ENCODE data around the gene TCEAL1. TPM values are rescaled to one million over a fixed set of nuclear protein-coding genes. Genes with fewer than 3 reads are reported as not detected.

Gene TCEAL1
- total and polyA plus RNA-seq, 2 of the 13 experiments (the other 11 are each of a cell fraction or from before 2014, with no cell fraction given): 11.2 to 14.8 TPM

- TF ChIP-seq PRDM4 (CRISPR knock-in tag; IDR thresholded peaks at IDR 0.05; ENCODE audit: borderline replicate concordance): no peak
- no peak for TF ChIP-seq ARNT (IDR thresholded peaks at IDR 0.05)
- no peak for TF ChIP-seq CENPT (CRISPR knock-in tag; IDR thresholded peaks at IDR 0.05; ENCODE audit: low read depth)
- TF ChIP-seq ATRX (CRISPR knock-in tag; IDR thresholded peaks at IDR 0.05; ENCODE audit: borderline replicate concordance): no peak
- TF ChIP-seq SKI (IDR thresholded peaks at IDR 0.05; ENCODE audit: partially characterized antibody): no peak
- TF ChIP-seq ZNF567 (CRISPR knock-in tag; IDR thresholded peaks at IDR 0.05; ENCODE audit: borderline replicate concordance): no peak
- TF ChIP-seq RBAK (CRISPR knock-in tag; IDR thresholded peaks at IDR 0.05): no peak
- no peak for TF ChIP-seq HNF1A (IDR thresholded peaks at IDR 0.05; ENCODE audit: low read depth)
- no peak for TF ChIP-seq HNF1A (CRISPR knock-in tag; IDR thresholded peaks at IDR 0.05; ENCODE audit: borderline replicate concordance)
- no peak for TF ChIP-seq STAT5B (CRISPR knock-in tag; IDR thresholded peaks at IDR 0.05)
- 0 out of 2 replicates have a peak, but pooled peaks have one; percentile 12 for TF ChIP-seq ZBTB38 (CRISPR knock-in tag; IDR thresholded peaks at IDR 0.05)
- TF ChIP-seq, protein P1, sequence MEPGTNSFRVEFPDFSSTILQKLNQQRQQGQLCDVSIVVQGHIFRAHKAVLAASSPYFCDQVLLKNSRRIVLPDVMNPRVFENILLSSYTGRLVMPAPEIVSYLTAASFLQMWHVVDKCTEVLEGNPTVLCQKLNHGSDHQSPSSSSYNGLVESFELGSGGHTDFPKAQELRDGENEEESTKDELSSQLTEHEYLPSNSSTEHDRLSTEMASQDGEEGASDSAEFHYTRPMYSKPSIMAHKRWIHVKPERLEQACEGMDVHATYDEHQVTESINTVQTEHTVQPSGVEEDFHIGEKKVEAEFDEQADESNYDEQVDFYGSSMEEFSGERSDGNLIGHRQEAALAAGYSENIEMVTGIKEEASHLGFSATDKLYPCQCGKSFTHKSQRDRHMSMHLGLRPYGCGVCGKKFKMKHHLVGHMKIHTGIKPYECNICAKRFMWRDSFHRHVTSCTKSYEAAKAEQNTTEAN (CRISPR knock-in tag; conservative IDR thresholded peaks at IDR 0.05): no peak
- peak; percentile 6 for TF ChIP-seq ASH2L (IDR thresholded peaks at IDR 0.05; ENCODE audit: insufficient read length, low read depth, low read length)
- no peak for TF ChIP-seq ZNF296 (CRISPR knock-in tag; conservative IDR thresholded peaks at IDR 0.05)
- no peak for TF ChIP-seq ZFP82 (CRISPR knock-in tag; IDR thresholded peaks at IDR 0.05; ENCODE audit: borderline replicate concordance)
- TF ChIP-seq ZNF549 (CRISPR knock-in tag; IDR thresholded peaks at IDR 0.05): no peak
- no peak for TF ChIP-seq NFYC (CRISPR knock-in tag; IDR thresholded peaks at IDR 0.05)
- TF ChIP-seq KLF6 (CRISPR knock-in tag; IDR thresholded peaks at IDR 0.05): no peak
- no peak for TF ChIP-seq ZBTB44 (CRISPR knock-in tag; IDR thresholded peaks at IDR 0.05)
- no peak for TF ChIP-seq U2AF2 (IDR thresholded peaks at IDR 0.05; ENCODE audit: low read depth, low read length)
- no peak for TF ChIP-seq RFX3 (CRISPR knock-in tag; IDR thresholded peaks at IDR 0.05)
Observed at GRCh38 chrX:103629318-103630170, 769 bp downstream of the TCEAL1 start (continued).
